GM06990 (cell line): Measurements from ENCODE around the gene PLXNA4.
"Not testable (repeated sequence)": the region's sequence is repeated elsewhere in the genome, so short reads cannot be mapped to it uniquely, and the experiment has no call there.

Experiments
- DNase-seq: peaks from one replicate; pipeline ENCODE4 v3.0.0-alpha.2; 2011; ENCODE audit not compliant: insufficient read length; ENCODE audit errors: extremely low read depth
- H3K27me3 ChIP-seq: replicated peaks from 2 replicates; pipeline ENCODE4 v1.6.0; 2011; ENCODE audit warnings: low read length; ENCODE audit not compliant: control insufficient read depth, insufficient read depth
- H3K36me3 ChIP-seq: 2 replicates; pipeline ENCODE4 v1.5.1; 2011; ENCODE audit warnings: low read length; ENCODE audit not compliant: control insufficient read depth, insufficient read depth
- H3K4me3 ChIP-seq: replicated peaks from 2 replicates; pipeline ENCODE4 v1.5.1; 2011; ENCODE audit warnings: low read depth, mild to moderate bottlenecking, control low read depth, low read length
- CTCF ChIP-seq: IDR thresholded peaks from 2 replicates; pipeline ENCODE4 v1.5.1; 2011; ENCODE audit warnings: low read length, control low read depth, mild to moderate bottlenecking, inconsistent platforms; ENCODE audit not compliant: insufficient read depth, poor library complexity, severe bottlenecking

Gene PLXNA4

DNA sequence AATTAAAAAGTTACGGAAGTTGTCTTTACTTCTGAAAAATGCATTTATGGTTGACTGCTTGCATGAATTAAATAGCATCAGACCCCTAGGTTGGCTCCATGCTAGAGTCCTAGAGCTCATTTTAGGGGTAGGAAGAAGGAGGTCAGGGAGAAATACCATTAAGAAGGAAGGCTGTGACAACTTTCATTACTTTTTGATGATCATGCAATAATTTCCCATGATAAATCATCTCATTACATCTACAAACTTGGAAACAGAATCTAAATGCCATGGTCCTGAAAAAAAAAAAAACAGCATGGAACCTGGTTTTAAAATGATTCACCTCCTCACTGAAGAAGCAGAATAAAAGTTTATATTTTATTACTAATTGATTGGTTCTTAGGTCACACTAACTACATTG is 20.3 kb upstream of the PLXNA4 start:
- no peak for DNase-seq
- H3K27me3 ChIP-seq, result no peaks in the 10 kb centered on the region; the same call in none of the 2 replicates
- TF ChIP-seq CTCF, result no peak
- no peaks in the 10 kb centered on the region for H3K36me3 ChIP-seq
- H3K4me3 ChIP-seq, result no peak overlapping the region

DNA sequence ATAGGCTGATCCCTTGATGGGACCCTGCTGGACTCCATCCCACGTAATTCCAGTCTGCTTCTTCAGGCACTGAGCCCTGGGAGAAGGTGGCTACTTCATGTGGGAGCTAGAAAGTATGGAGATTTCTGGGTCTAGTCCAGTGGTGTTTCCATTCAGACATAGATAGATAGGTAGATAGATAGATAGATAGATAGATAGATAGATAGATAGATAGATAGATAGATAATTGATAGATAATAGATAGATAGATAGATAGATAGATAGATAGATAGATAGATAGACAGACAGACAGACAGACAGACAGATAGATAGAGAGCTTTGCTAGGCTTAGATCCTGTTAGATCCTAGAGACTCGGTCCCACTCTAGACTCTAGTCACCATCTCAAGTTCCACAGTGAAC is 18.5 kb upstream of the PLXNA4 start:
- not testable (repeated sequence) for H3K27me3 ChIP-seq, H3K4me3 ChIP-seq, DNase-seq, H3K36me3 ChIP-seq

DNA sequence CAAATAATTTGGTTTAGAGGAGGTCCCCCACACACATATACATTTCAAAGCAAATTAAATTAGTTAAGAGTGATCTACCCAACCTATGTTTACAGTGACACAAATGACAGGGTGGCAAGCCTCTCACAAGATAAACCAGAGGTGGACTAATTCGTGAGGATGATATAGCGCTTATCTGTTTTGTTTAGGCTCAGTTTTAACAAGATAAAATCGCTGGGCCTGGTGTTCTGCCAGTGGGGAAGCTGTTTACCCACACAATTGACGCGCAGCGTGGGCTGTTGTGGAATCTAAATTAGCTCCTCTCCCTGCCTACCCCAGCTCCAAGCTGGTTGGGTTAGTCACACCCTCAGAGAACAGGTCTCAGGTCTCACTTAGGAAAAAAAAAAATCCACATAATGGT is 16.7 kb upstream of the PLXNA4 start:
- no peak for DNase-seq
- no peaks in the 10 kb centered on the region; the same call in none of the 2 replicates for H3K27me3 ChIP-seq
- no peak overlapping the region for H3K4me3 ChIP-seq
- no peaks in the 10 kb centered on the region for H3K36me3 ChIP-seq
- TF ChIP-seq CTCF, result no peak

GRCh38 chr7:132592231-132592920 is 16.1 kb upstream of the PLXNA4 start:
- no peak for TF ChIP-seq CTCF
- Histone ChIP-seq H3K27me3 (no peaks in the 10 kb centered on the region; the same call in none of the 2 replicates), H3K4me3 (no peak overlapping the region), H3K36me3 (no peaks in the 10 kb centered on the region)
- no peak for DNase-seq

- Histone ChIP-seq H3K36me3 (no peaks in the 10 kb centered on the region), H3K27me3 (no peaks in the 10 kb centered on the region; the same call in none of the 2 replicates), H3K4me3 (no peak overlapping the region)
- TF ChIP-seq CTCF, result no peak
- no peak for DNase-seq
These were observed 13.9 kb upstream of the PLXNA4 start for GRCh38 chr7:132590162-132590561.

- no peaks in the 10 kb centered on the region; the same call in none of the 2 replicates for H3K27me3 ChIP-seq
- no peaks in the 10 kb centered on the region for H3K36me3 ChIP-seq
- DNase-seq, result no peak
- H3K4me3 ChIP-seq, result no peak overlapping the region
- no peak for TF ChIP-seq CTCF
These were observed 12.3 kb upstream of the PLXNA4 start for GRCh38 chr7:132588596-132588995.
